Activated CD8-positive, alpha-beta memory T cell treated with anti-CD3 and anti-CD28 coated beads, Interleukin-2, amount 10 ng/mL, durations not matched to agents 7 days and 5 days (primary cell): ENCODE measurements around the gene IDH3B. TPM values are rescaled to one million over a fixed set of nuclear protein-coding genes. Genes with fewer than 3 reads are reported as not detected.

Experiments used
- ATAC-seq: fragments of 150-1000 bp; cut with Tn5 transposase; one replicate; pipeline ENCODE4 v1.10.0; 2021; ENCODE audit warnings: moderate library complexity
- CTCF ChIA-PET: fragments of 350-600 bp; sonication (Branson Sonifier 250); formaldehyde crosslinking; loops from one replicate; lab custom pipeline; 2021; ENCODE audit warnings: antibody characterized with exemption; lab: Charles Lee
- DNase-seq: peaks from one replicate; pipeline ENCODE4 v3.0.0-alpha.2; 2020
- H3K27ac Mint-ChIP-seq: one replicate; pipeline ENCODE4 v1.8.0; 2021; ENCODE audit warnings: mild to moderate bottlenecking, mixed read lengths
- H3K27me3 Mint-ChIP-seq: one replicate; pipeline ENCODE4 v1.8.0; 2021; ENCODE audit warnings: mixed read lengths
- H3K36me3 Mint-ChIP-seq: one replicate; pipeline ENCODE4 v1.8.0; 2021; ENCODE audit warnings: mild to moderate bottlenecking, mixed read lengths
- H3K4me1 Mint-ChIP-seq: one replicate; pipeline ENCODE4 v1.8.0; 2021; ENCODE audit warnings: mixed read lengths
- H3K4me3 Mint-ChIP-seq: one replicate; pipeline ENCODE4 v1.8.0; 2021; ENCODE audit warnings: mild to moderate bottlenecking, moderate library complexity, mixed read lengths
- H3K9me3 Mint-ChIP-seq: one replicate; pipeline ENCODE4 v1.8.0; 2022; ENCODE audit warnings: low read depth, mixed read lengths
- microRNA-seq: library from miRNA; unstranded; fragments of <30 nt; microRNA quantifications from one replicate; pipeline ENCODE4 v1.2.0, GENCODE V29; 2022
- total RNA-seq, 2 experiments: library from RNA; stranded (reverse); gene quantifications; one replicate each; pipeline ENCODE4 v1.2.3, GENCODE V29; 2021

IDH3B gene
- total RNA-seq, 2 experiments from 2014 or later, result 91.4 to 96.0 TPM

- Mint-ChIP-seq H3K27me3 (peaks cover 40% of the 10 kb centered on the region), H3K27ac (no peak overlapping the region), H3K4me1 (no peaks in the 10 kb centered on the region), H3K36me3 (no peaks in the 10 kb centered on the region), H3K4me3 (no peak overlapping the region), H3K9me3 (no peaks in the 10 kb centered on the region)
- no peak for ATAC-seq
- CTCF ChIA-PET, result no interaction called here
- no peak for DNase-seq
These were observed 44.7 kb downstream of the IDH3B start for GRCh38 chr20:2619337-2619736.

- Mint-ChIP-seq H3K27me3 (peaks cover 40% of the 10 kb centered on the region), H3K27ac (no peak overlapping the region), H3K4me1 (no peaks in the 10 kb centered on the region), H3K9me3 (no peaks in the 10 kb centered on the region), H3K36me3 (no peaks in the 10 kb centered on the region), H3K4me3 (no peak overlapping the region)
- ATAC-seq (no peak), DNase-seq (no peak)
- CTCF ChIA-PET, result no interaction called here
These were observed 45.2 kb downstream of the IDH3B start for GRCh38 chr20:2618815-2619214.

DNA sequence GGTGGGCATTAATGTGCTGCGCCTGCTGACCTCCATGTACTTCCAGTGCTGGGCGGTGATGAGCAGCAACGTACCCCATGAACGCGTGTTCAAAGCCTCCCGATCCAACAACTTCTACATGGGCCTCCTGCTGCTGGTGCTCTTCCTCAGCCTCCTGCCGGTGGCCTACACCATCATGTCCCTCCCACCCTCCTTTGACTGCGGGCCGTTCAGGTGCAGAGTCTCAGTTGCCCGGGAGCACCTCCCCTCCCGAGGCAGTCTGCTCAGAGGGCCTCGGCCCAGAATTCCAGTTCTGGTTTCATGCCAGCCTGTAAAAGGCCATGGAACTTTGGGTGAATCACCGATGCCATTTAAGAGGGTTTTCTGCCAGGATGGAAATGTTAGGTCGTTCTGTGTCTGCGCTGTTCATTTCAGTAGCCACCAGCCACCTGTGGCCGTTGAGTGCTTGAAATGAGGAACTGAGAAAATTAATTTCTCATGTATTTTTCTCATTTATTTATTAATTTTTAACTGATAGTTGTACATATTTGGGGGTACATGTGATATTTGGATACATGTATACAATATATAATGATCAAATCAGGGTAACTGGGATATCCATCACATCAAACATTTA lies 46.8 kb downstream of the IDH3B start:
- Mint-ChIP-seq H3K4me1 (no peaks in the 10 kb centered on the region), H3K9me3 (no peaks in the 10 kb centered on the region), H3K4me3 (no peak overlapping the region), H3K36me3 (no peaks in the 10 kb centered on the region), H3K27me3 (peaks cover 40% of the 10 kb centered on the region), H3K27ac (no peak overlapping the region)
- CTCF ChIA-PET, result no interaction called here
- ATAC-seq, result no peak
- DNase-seq, result no peak

DNA sequence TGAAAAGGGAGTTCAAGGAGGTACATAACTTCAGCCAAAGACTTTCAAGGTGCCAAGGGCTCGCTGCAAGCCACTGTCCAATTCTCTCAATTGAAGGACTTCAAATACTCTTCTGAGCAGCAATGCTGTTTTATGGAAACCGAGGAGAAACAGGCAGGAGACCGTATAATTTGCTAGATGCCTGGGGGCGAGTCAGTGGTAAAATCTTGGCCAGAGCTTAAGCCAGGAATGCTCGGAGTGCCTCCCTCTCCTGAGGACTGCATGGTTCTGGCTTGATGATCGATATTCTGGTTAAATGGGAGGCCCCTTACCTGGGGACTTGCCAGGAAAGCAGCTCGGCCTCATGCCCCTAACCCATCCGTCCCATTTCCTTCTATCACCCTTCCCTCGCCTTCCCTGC lies 47.4 kb downstream of the IDH3B start:
- ATAC-seq, result no peak
- no peaks in the 10 kb centered on the region for H3K4me1 Mint-ChIP-seq
- no peak overlapping the region for H3K27ac Mint-ChIP-seq
- CTCF ChIA-PET, result no interaction called here
- H3K36me3 Mint-ChIP-seq, result no peaks in the 10 kb centered on the region
- H3K4me3 Mint-ChIP-seq, result no peak overlapping the region
- H3K9me3 Mint-ChIP-seq, result no peaks in the 10 kb centered on the region
- DNase-seq, result no peak
- peaks cover 44% of the 10 kb centered on the region for H3K27me3 Mint-ChIP-seq

DNA sequence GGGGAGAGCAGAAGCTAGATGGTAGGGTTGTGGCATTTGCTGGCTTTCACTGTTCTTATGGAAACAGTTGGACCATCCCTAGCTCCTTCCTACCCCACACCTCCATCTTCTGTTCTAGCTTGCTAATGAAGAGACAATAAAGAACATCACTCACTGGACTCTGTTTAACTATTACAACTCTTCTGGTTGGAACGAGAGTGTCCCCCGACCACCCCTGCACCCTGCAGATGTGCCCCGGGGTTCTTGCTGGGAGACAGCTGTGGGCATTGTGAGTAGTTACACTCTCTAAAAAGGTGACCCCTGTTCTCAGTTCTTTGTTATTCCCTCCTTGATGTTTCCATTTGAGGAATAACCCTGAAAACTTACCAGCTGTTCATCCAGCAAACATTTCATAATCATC lies 51.9 kb downstream of the IDH3B start:
- H3K27me3 Mint-ChIP-seq, result peaks cover 28% of the 10 kb centered on the region
- CTCF ChIA-PET, result no interaction called here

DNA sequence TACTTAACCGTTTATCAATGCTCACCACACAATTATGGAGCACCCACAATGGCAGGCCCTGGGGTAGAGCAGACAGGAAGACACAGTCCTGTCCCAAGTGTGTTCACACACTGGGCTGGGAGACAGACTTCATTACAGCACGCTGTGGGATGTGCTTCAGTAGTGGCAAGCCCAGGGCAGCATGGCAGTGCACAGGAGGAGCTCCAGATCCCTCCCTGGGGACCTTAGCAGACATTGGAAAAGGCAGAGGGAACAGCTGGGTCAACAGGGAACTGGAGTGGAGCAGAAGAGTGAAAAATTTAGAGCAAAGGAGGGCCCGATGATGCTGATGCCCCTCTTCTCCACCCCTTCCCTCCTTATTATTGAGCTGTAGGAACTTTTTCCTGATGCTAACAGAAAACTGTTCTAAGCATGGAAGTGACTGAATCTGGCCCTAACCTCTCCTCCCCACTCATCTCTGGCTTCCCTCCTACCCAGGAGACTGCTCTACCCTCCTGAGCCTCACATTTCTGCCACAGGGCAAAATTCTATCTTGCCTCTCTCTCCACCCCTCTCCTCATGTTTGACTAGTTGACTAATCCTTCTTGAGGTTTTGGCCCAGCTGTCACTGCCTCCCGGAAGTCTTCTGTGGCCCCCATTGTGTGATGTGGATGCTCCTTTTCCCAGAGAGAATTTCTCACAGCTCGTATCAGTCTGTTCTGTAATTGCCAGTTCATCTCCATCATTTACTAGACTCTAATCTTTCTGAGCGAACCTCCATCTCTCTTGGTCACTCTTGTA lies 52.9 kb downstream of the IDH3B start:
- ATAC-seq (no peak), DNase-seq (no peak)
- Mint-ChIP-seq H3K27me3 (peaks cover 24% of the 10 kb centered on the region), H3K4me3 (no peak overlapping the region), H3K4me1 (no peaks in the 10 kb centered on the region), H3K36me3 (peaks cover 3% of the 10 kb centered on the region), H3K9me3 (peaks cover 4% of the 10 kb centered on the region), H3K27ac (no peak overlapping the region)
- CTCF ChIA-PET, result no interaction called here

More for the DNA sequence above, 51.9 kb downstream of the IDH3B start:
- Mint-ChIP-seq H3K4me1 (no peaks in the 10 kb centered on the region), H3K9me3 (peaks cover 4% of the 10 kb centered on the region), H3K36me3 (peaks cover 3% of the 10 kb centered on the region), H3K4me3 (no peak overlapping the region), H3K27ac (no peak overlapping the region)
- DNase-seq (no peak), ATAC-seq (no peak)

- DNase-seq (no peak), ATAC-seq (no peak)
- Mint-ChIP-seq H3K4me3 (no peak overlapping the region), H3K36me3 (peaks cover 3% of the 10 kb centered on the region), H3K27me3 (peaks cover 20% of the 10 kb centered on the region), H3K4me1 (no peaks in the 10 kb centered on the region), H3K27ac (no peak overlapping the region), H3K9me3 (peaks cover 4% of the 10 kb centered on the region)
- CTCF ChIA-PET, result no interaction called here
These were observed 53.7 kb downstream of the IDH3B start for GRCh38 chr20:2610326-2610725.

Small RNA genes within 50 kb of the gene (microRNA-seq; reads per million reads assigned to microRNA genes)
- gene MIR1292, result 38.3 reads per million, percentile 53 among the genes with 10 or more reads in this experiment

Other genes with a start within 250 kb of the IDH3B start
- 100 to 1,000 TPM; 335 to 391 TPM for gene SNRPB, start 193.4 kb downstream of the IDH3B start, total RNA-seq
- gene ZNF343, start 155.3 kb downstream of the IDH3B start, total RNA-seq, result 10 to 100 TPM in 1 of 2 experiments, 1 to 10 TPM in 1; 7.0 to 10.3 TPM
- not detected for gene TMC2, start 127.6 kb downstream of the IDH3B start, total RNA-seq
- gene NOP56, start 11.6 kb downstream of the IDH3B start, total RNA-seq, result 100 to 1,000 TPM; 469 to 508 TPM
- gene EBF4, start 28.6 kb upstream of the IDH3B start, total RNA-seq, result 1 to 10 TPM; 1.3 to 3.1 TPM
- under 1 TPM; 0.35 to 0.68 TPM for gene CPXM1, start 136.4 kb upstream of the IDH3B start, total RNA-seq
- gene C20orf141, start 150.8 kb upstream of the IDH3B start, total RNA-seq, result not detected
- gene TMEM239, start 152.1 kb upstream of the IDH3B start, total RNA-seq, result not detected
- 10 to 100 TPM; 21.9 to 30.6 TPM for gene PCED1A, start 176.4 kb upstream of the IDH3B start, total RNA-seq
- gene VPS16, start 176.5 kb upstream of the IDH3B start, total RNA-seq, result 10 to 100 TPM; 49.2 to 64.9 TPM
- gene PTPRA, start 209.3 kb upstream of the IDH3B start, total RNA-seq, result 10 to 100 TPM; 51.5 to 60.7 TPM